Psoas muscle (tissue), 8 donors: Measurements from ENCODE around the gene SPRR1A. TPM values are rescaled to one million over a fixed set of nuclear protein-coding genes. Genes with fewer than 3 reads are reported as not detected.

ENCODE experiments used
- ATAC-seq, 4 donors: fragments of 200-7000 bp; cut with Tn5 transposase; one replicate each; pipeline ENCODE4 v1.9.1; 2020; ENCODE audit warnings: moderate library complexity in 3 of 4, mild to moderate bottlenecking in 2 of 4
- DNase-seq, 2 donors: peaks; one replicate each; pipeline ENCODE4 v3.0.0-alpha.2; 2020
- H3K27ac ChIP-seq: fragments of 200-600 bp; one replicate; pipeline ENCODE4 v1.8.0; 2022
- H3K27me3 ChIP-seq, 3 donors: fragments of 200-600 bp in 1 of 3; one replicate each; pipeline versions ENCODE4 v1.6.1 to v1.8.0; 2013 to 2022; ENCODE audit warnings: low read length in 2 of 3, mild to moderate bottlenecking in 2 of 3, moderate library complexity in 1 of 3; ENCODE audit not compliant: insufficient read depth in 3 of 3
- H3K36me3 ChIP-seq, 2 donors: fragments of 200-600 bp in 1 of 2; one replicate each; pipeline versions ENCODE4 v1.6.1 to v1.8.0; 2013 to 2022; ENCODE audit warnings: low read depth in 1 of 2, mild to moderate bottlenecking in 1 of 2, moderate library complexity in 1 of 2; ENCODE audit not compliant: insufficient read depth in 1 of 2
- H3K4me1 ChIP-seq: fragments of 200-600 bp; one replicate; pipeline ENCODE4 v1.8.0; 2022
- H3K4me3 ChIP-seq: fragments of 200-600 bp; one replicate; pipeline ENCODE4 v1.8.0; 2022; ENCODE audit warnings: mild to moderate bottlenecking
- H3K9me3 ChIP-seq: fragments of 200-600 bp; one replicate; pipeline ENCODE4 v1.8.0; 2022
- WGBS, 3 donors: extraction: QIAGEN DNeasy Blood & Tissue Kit; methylation state at CpG; one replicate each; pipeline versions ENCODE4 v1.1.6 to v1.1.7; 2013; 5-methylcytosine and 5-hydroxymethylcytosine counted together
- intact Hi-C, 2 donors: fragments of 100-400 bp; cut with DNase I; formaldehyde crosslinking; loops; one replicate each; pipeline versions ENCODE4 v1.11.0 to v1.14.2; 2022
- polyA plus RNA-seq, 3 donors: library from polyadenylated mRNA; stranded (reverse); fragments of 200-250 nt; gene quantifications; one replicate each; pipeline ENCODE4 v1.2.3, GENCODE V29; 2013
- total RNA-seq, 4 donors: library from RNA; stranded (reverse); fragmentation: NEBNext Ultra II Directional in 2 of 4; extraction: Animal tissue kit (Norgen Biotek cat#: 25700) in 2 of 4; gene quantifications; one replicate each; pipeline versions ENCODE4 v1.2.1 to v1.2.4, GENCODE V29; 2021 to 2023
- TF ChIP-seq, protein P1 (sequence below): fragments of 200-600 bp; IDR thresholded peaks from one replicate; pipeline ENCODE4 v1.8.0; 2022; ENCODE audit warnings: antibody characterized with exemption
- donor health status: healthy with polysubstance abuse.
- donor health status: DM: no; HTN: no; CAD: no; lungs with moderate emphysema.
- donor health status: Bipolar disorder and iron deficiency.
- donor health status: healthy.
- donor health status: DM: yes; HTN: yes; CAD: no.
- donor health status: DM: no; HTN: no; CAD: no.
- donor health status: DM: no; HTN: no; CAD: no.
- donor health status: DM: yes; HTN: yes; CAD: no.

Gene SPRR1A
- total and polyA plus RNA-seq, 7 donors: not detected

DNA sequence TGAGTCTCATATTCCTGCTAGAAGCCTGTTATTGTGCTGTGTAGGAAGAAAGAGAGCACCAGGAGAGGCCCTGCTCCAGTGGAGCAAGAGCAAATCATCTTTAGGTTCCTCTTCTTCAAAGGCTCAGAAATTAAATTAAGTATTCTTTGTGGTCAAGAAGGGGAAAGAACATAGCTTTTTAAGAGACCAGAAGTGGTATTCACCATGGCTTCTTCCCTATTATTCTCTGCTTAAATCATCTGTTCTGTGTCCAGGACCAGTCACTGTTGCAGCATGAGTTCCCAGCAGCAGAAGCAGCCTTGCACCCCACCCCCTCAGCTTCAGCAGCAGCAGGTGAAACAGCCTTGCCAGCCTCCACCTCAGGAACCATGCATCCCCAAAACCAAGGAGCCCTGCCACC is 48.2 kb downstream of the SPRR1A start:
- Histone ChIP-seq H3K4me3 (no peak overlapping the region), H3K4me1 (no peaks in the 10 kb centered on the region), H3K27ac (no peak overlapping the region), H3K27me3 (no peaks in the 10 kb centered on the region), H3K9me3 (no peaks in the 10 kb centered on the region), H3K36me3 (no peaks in the 10 kb centered on the region)
- no peak for DNase-seq
- TF ChIP-seq, protein P1, sequence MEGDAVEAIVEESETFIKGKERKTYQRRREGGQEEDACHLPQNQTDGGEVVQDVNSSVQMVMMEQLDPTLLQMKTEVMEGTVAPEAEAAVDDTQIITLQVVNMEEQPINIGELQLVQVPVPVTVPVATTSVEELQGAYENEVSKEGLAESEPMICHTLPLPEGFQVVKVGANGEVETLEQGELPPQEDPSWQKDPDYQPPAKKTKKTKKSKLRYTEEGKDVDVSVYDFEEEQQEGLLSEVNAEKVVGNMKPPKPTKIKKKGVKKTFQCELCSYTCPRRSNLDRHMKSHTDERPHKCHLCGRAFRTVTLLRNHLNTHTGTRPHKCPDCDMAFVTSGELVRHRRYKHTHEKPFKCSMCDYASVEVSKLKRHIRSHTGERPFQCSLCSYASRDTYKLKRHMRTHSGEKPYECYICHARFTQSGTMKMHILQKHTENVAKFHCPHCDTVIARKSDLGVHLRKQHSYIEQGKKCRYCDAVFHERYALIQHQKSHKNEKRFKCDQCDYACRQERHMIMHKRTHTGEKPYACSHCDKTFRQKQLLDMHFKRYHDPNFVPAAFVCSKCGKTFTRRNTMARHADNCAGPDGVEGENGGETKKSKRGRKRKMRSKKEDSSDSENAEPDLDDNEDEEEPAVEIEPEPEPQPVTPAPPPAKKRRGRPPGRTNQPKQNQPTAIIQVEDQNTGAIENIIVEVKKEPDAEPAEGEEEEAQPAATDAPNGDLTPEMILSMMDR: no peak
- ATAC-seq: no peak
- intact Hi-C loops: no loop called here

DNA sequence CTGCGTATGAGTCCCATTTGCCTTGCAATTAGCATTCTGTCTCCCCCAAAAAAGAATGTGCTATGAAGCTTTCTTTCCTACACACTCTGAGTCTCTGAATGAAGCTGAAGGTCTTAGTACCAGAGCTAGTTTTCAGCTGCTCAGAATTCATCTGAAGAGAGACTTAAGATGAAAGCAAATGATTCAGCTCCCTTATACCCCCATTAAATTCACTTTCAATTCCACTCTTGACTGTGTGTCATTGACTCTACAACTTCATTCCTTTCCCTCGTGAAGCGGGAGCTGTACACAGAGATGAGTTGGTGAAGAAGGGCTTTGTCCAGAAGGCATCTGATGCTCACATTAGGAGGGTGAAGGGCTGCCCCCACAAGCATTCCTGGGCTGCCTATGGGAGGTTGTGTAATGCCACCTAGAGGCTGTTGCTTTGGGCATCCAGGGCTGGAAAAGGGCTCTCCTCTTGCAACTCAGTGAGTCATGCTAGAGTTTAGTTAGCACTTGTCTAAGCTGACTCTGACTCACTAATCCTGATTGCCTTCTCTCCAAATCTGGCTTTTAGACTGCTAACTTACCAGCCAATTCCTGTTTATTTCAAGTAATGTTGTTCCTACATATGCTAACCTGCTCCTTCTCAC is 48.9 kb downstream of the SPRR1A start:
- Histone ChIP-seq H3K27me3 (no peaks in the 10 kb centered on the region), H3K36me3 (no peaks in the 10 kb centered on the region), H3K9me3 (no peaks in the 10 kb centered on the region), H3K4me1 (no peaks in the 10 kb centered on the region), H3K4me3 (no peak overlapping the region), H3K27ac (no peak overlapping the region)
- TF ChIP-seq, protein P1: no peak
- 19 to 38% (median 36%) methylated on average over 3 of the region's 3 CpGs for WGBS, 3 donors
- DNase-seq (no peak), ATAC-seq (no peak)
- intact Hi-C loops: no loop called here

DNA sequence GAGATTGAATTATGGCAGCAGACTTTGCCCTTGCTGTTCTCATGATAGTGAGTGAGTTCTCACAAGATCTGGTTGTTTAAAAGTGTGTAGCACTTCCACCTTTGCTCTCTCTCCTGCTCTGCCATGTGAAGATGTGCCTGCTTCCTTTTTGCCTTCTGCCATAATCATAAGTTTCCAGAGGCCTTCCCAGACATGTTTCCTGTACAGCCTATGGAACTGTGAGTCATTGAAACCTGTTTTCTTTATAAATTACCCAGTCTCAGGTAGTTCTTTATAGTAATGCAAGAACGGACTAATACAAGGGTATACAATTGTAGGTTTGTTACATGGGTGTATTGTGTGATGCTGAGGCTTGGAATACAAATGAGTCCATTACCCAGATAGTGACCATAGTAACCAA is 51.3 kb downstream of the SPRR1A start:
- Histone ChIP-seq H3K27me3 (no peaks in the 10 kb centered on the region), H3K4me1 (no peaks in the 10 kb centered on the region), H3K9me3 (no peaks in the 10 kb centered on the region), H3K4me3 (no peak overlapping the region), H3K27ac (no peak overlapping the region), H3K36me3 (no peaks in the 10 kb centered on the region)
- intact Hi-C loops: no loop called here
- ATAC-seq (no peak), DNase-seq (no peak)
- WGBS, 3 donors: 81 to 90% (median 82%) methylated on average over 1 of the region's 1 CpG
- TF ChIP-seq, protein P1: no peak

Other genes with a start within 250 kb of the SPRR1A start
- gene KPRP, start 226.1 kb upstream of the SPRR1A start, total RNA-seq: under 1 TPM in 1 of 4 donors, not detected in 3; 0.17 TPM
- not detected for gene KPRP, start 226.1 kb upstream of the SPRR1A start, polyA plus RNA-seq
- not detected for gene LCE1F, start 208.9 kb upstream of the SPRR1A start, total RNA-seq
- not detected for gene LCE1F, start 208.9 kb upstream of the SPRR1A start, polyA plus RNA-seq
- not detected for gene LCE1E, start 197.8 kb upstream of the SPRR1A start, total RNA-seq
- gene LCE1E, start 197.8 kb upstream of the SPRR1A start, polyA plus RNA-seq: not detected
- not detected for gene LCE1D, start 187.4 kb upstream of the SPRR1A start, total RNA-seq
- not detected for gene LCE1D, start 187.4 kb upstream of the SPRR1A start, polyA plus RNA-seq
- not detected for gene LCE1C, start 177.4 kb upstream of the SPRR1A start, total RNA-seq
- gene LCE1C, start 177.4 kb upstream of the SPRR1A start, polyA plus RNA-seq: not detected
- not detected for gene LCE1B, start 172.1 kb upstream of the SPRR1A start, total RNA-seq
- not detected for gene LCE1B, start 172.1 kb upstream of the SPRR1A start, polyA plus RNA-seq
- not detected for gene LCE1A, start 156.6 kb upstream of the SPRR1A start, total RNA-seq
- gene LCE1A, start 156.6 kb upstream of the SPRR1A start, polyA plus RNA-seq: not detected
- gene LCE6A, start 141.2 kb upstream of the SPRR1A start, total RNA-seq: not detected
- not detected for gene LCE6A, start 141.2 kb upstream of the SPRR1A start, polyA plus RNA-seq
- not detected for gene LCE7A, start 124.1 kb upstream of the SPRR1A start, total RNA-seq
- gene LCE7A, start 124.1 kb upstream of the SPRR1A start, polyA plus RNA-seq: not detected
- gene SMCP, start 105.8 kb upstream of the SPRR1A start, total RNA-seq: not detected
- gene SMCP, start 105.8 kb upstream of the SPRR1A start, polyA plus RNA-seq: not detected
- gene IVL, start 75.5 kb upstream of the SPRR1A start, total RNA-seq: not detected
- gene IVL, start 75.5 kb upstream of the SPRR1A start, polyA plus RNA-seq: under 1 TPM in 1 of 3 donors, not detected in 2; 0.04 TPM
- not detected for gene SPRR5, start 36.9 kb upstream of the SPRR1A start, total RNA-seq
- gene SPRR5, start 36.9 kb upstream of the SPRR1A start, polyA plus RNA-seq: not detected
- gene SPRR4, start 13.4 kb upstream of the SPRR1A start, total RNA-seq: not detected
- not detected for gene SPRR4, start 13.4 kb upstream of the SPRR1A start, polyA plus RNA-seq
- gene SPRR3, start 17.7 kb downstream of the SPRR1A start, total RNA-seq: 1 to 10 TPM in 1 of 4 donors, under 1 TPM in 1, not detected in 2; 0.32 to 1.1 TPM
- gene SPRR3, start 17.7 kb downstream of the SPRR1A start, polyA plus RNA-seq: 1 to 10 TPM in 1 of 3 donors, under 1 TPM in 1, not detected in 1; 0.82 to 1.2 TPM
- not detected for gene SPRR1B, start 47.1 kb downstream of the SPRR1A start, total RNA-seq
- under 1 TPM in 1 of 3 donors, not detected in 2; 0.23 TPM for gene SPRR1B, start 47.1 kb downstream of the SPRR1A start, polyA plus RNA-seq
- not detected for gene SPRR2D, start 57.0 kb downstream of the SPRR1A start, total RNA-seq
- gene SPRR2D, start 57.0 kb downstream of the SPRR1A start, polyA plus RNA-seq: not detected
- under 1 TPM in 2 of 4 donors, not detected in 2; 0.34 to 0.56 TPM for gene SPRR2A, start 73.4 kb downstream of the SPRR1A start, total RNA-seq
- under 1 TPM in 1 of 3 donors, not detected in 2; 0.22 TPM for gene SPRR2A, start 73.4 kb downstream of the SPRR1A start, polyA plus RNA-seq
- not detected for gene SPRR2B, start 87.5 kb downstream of the SPRR1A start, total RNA-seq
- gene SPRR2B, start 87.5 kb downstream of the SPRR1A start, polyA plus RNA-seq: not detected
- gene SPRR2E, start 110.4 kb downstream of the SPRR1A start, total RNA-seq: not detected
- gene SPRR2E, start 110.4 kb downstream of the SPRR1A start, polyA plus RNA-seq: under 1 TPM in 1 of 3 donors, not detected in 2; 0.14 TPM
- gene SPRR2F, start 129.4 kb downstream of the SPRR1A start, total RNA-seq: not detected
- gene SPRR2F, start 129.4 kb downstream of the SPRR1A start, polyA plus RNA-seq: not detected
- not detected for gene SPRR2G, start 166.8 kb downstream of the SPRR1A start, total RNA-seq
- gene SPRR2G, start 166.8 kb downstream of the SPRR1A start, polyA plus RNA-seq: not detected
- not detected for gene LELP1, start 219.3 kb downstream of the SPRR1A start, total RNA-seq
- not detected for gene LELP1, start 219.3 kb downstream of the SPRR1A start, polyA plus RNA-seq
- not detected for gene PRR9, start 233.5 kb downstream of the SPRR1A start, total RNA-seq
- gene PRR9, start 233.5 kb downstream of the SPRR1A start, polyA plus RNA-seq: under 1 TPM in 1 of 3 donors, not detected in 2; 0.04 TPM